GOT3 (cell line): Measurements from ENCODE around the gene SUSD1.

Source experiments
- DNase-seq: peaks from one replicate; lab custom pipeline; 2025; ENCODE audit warnings: mixed read lengths; lab: John Stamatoyannopoulos, UW

Gene SUSD1

GRCh38 chr9:112011051-112011620 lies 164.0 kb downstream of the SUSD1 start:
- DNase-seq: no peak

- DNase-seq: no peak
These were observed 164.6 kb downstream of the SUSD1 start for GRCh38 chr9:112010537-112010936.

GRCh38 chr9:112009656-112010055 lies 165.4 kb downstream of the SUSD1 start:
- DNase-seq: no peak

GRCh38 chr9:112007575-112008240 lies 167.4 kb downstream of the SUSD1 start:
- DNase-seq: no peak

- no peak for DNase-seq
These were observed 168.6 kb downstream of the SUSD1 start for GRCh38 chr9:112006361-112007020.

- no peak for DNase-seq
These were observed 169.2 kb downstream of the SUSD1 start for GRCh38 chr9:112005939-112006338.

GRCh38 chr9:112003538-112003937 lies 171.6 kb downstream of the SUSD1 start:
- no peak for DNase-seq

GRCh38 chr9:112002847-112003457 lies 172.1 kb downstream of the SUSD1 start:
- no peak for DNase-seq

- no peak for DNase-seq
These were observed 172.8 kb downstream of the SUSD1 start for GRCh38 chr9:112002131-112002846.

GRCh38 chr9:112000743-112001142 lies 174.4 kb downstream of the SUSD1 start:
- DNase-seq: no peak

- no peak for DNase-seq
These were observed 175.8 kb downstream of the SUSD1 start for GRCh38 chr9:111999319-111999718.

GRCh38 chr9:111997831-111998230 lies 177.3 kb downstream of the SUSD1 start:
- no peak for DNase-seq

GRCh38 chr9:111994831-111995458 lies 180.2 kb downstream of the SUSD1 start:
- no peak for DNase-seq

GRCh38 chr9:111993319-111993718 lies 181.8 kb downstream of the SUSD1 start:
- DNase-seq: no peak

- DNase-seq: no peak
These were observed 182.6 kb downstream of the SUSD1 start for GRCh38 chr9:111992523-111992922.

GRCh38 chr9:111991179-111991578 lies 183.9 kb downstream of the SUSD1 start:
- DNase-seq: no peak
